Peyer's patch (tissue), 4 donors: ENCODE measurements around the gene NPVF.

Experiments used
- POLR2A ChIP-seq, 2 donors: fragments of 450-650 bp; IDR thresholded peaks; one replicate each; pipeline ENCODE4 v1.5.1; 2017; ENCODE audit warnings: antibody characterized with exemption in 2 of 2, mild to moderate bottlenecking in 2 of 2, moderate library complexity in 2 of 2
- TF ChIP-seq, protein P1 (sequence below), 6 experiments: fragments of 450-650 bp in 4 of 6; fragments of 200-600 bp in 2 of 6; sonication (generic) in 1 of 6; IDR thresholded peaks; one replicate each; pipeline ENCODE4 v1.5.1; 2017 to 2019; ENCODE audit warnings: antibody characterized with exemption in 6 of 6, mild to moderate bottlenecking in 3 of 6, moderate library complexity in 1 of 6

- TF ChIP-seq, protein P1, sequence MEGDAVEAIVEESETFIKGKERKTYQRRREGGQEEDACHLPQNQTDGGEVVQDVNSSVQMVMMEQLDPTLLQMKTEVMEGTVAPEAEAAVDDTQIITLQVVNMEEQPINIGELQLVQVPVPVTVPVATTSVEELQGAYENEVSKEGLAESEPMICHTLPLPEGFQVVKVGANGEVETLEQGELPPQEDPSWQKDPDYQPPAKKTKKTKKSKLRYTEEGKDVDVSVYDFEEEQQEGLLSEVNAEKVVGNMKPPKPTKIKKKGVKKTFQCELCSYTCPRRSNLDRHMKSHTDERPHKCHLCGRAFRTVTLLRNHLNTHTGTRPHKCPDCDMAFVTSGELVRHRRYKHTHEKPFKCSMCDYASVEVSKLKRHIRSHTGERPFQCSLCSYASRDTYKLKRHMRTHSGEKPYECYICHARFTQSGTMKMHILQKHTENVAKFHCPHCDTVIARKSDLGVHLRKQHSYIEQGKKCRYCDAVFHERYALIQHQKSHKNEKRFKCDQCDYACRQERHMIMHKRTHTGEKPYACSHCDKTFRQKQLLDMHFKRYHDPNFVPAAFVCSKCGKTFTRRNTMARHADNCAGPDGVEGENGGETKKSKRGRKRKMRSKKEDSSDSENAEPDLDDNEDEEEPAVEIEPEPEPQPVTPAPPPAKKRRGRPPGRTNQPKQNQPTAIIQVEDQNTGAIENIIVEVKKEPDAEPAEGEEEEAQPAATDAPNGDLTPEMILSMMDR (IDR thresholded peaks at IDR 0.05): no peak
- no peak for TF ChIP-seq POLR2A (IDR thresholded peaks at IDR 0.05)
Measured at GRCh38 chr7:25218191-25218590, 10.1 kb downstream of the NPVF start.
